ENCODE results near the gene UBTF.

DNA sequence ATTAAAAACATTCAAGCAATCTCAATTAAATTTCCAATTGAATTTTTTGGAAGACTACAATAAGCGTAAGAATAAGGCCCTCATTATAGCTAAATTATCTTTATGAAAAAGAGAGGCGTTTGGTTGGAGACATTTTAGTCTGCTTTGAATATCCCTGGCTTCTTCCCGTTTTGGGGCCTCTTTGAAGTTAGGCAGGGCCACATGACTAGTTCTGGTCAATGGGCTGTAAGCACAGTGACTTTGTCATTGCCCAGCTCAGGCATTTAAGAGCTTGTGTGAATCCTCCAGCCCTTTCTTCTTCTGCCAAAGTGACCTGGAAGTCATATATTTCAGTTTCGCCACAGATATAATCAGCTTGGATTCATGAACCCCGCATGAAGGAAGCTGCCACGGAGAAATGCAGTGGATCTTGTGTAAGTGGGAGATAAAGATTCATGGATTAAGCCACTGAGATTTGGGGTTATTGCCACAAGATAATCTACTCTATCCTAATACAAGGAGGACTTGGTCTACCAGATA, 21.7 kb upstream of the UBTF start:
- TF ChIP-seq, protein P1, sequence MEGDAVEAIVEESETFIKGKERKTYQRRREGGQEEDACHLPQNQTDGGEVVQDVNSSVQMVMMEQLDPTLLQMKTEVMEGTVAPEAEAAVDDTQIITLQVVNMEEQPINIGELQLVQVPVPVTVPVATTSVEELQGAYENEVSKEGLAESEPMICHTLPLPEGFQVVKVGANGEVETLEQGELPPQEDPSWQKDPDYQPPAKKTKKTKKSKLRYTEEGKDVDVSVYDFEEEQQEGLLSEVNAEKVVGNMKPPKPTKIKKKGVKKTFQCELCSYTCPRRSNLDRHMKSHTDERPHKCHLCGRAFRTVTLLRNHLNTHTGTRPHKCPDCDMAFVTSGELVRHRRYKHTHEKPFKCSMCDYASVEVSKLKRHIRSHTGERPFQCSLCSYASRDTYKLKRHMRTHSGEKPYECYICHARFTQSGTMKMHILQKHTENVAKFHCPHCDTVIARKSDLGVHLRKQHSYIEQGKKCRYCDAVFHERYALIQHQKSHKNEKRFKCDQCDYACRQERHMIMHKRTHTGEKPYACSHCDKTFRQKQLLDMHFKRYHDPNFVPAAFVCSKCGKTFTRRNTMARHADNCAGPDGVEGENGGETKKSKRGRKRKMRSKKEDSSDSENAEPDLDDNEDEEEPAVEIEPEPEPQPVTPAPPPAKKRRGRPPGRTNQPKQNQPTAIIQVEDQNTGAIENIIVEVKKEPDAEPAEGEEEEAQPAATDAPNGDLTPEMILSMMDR (conservative IDR thresholded peaks at IDR 0.05; ENCODE audit: low read depth, low read length), result no peak
- TF ChIP-seq BHLHE40 (IDR thresholded peaks at IDR 0.05; ENCODE audit: low read depth, low read length) (no peak), RAD21 (IDR thresholded peaks at IDR 0.05; ENCODE audit: low read length) (no peak), SMC3 (IDR thresholded peaks at IDR 0.05; ENCODE audit: low read depth, low read length) (no peak), RFX5 (IDR thresholded peaks at IDR 0.05; ENCODE audit: low read depth, low read length) (no peak), POLR2A (IDR thresholded peaks at IDR 0.05; ENCODE audit: low read depth, low read length) (no peak)
- TF ChIP-seq, protein P2, sequence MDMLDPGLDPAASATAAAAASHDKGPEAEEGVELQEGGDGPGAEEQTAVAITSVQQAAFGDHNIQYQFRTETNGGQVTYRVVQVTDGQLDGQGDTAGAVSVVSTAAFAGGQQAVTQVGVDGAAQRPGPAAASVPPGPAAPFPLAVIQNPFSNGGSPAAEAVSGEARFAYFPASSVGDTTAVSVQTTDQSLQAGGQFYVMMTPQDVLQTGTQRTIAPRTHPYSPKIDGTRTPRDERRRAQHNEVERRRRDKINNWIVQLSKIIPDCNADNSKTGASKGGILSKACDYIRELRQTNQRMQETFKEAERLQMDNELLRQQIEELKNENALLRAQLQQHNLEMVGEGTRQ (IDR thresholded peaks at IDR 0.05; ENCODE audit: low read depth, low read length), result no peak

Measured in IMR-90 (cell line).